UCSD-AML1 (cell line): ENCODE data around the gene DPH7.
"Not testable (repeated sequence)": the region's sequence is repeated elsewhere in the genome, so short reads cannot be mapped to it uniquely, and the experiment has no call there.

ENCODE experiments used
- DNase-seq: peaks from one replicate; lab custom pipeline; 2025; ENCODE audit not compliant: unreplicated experiment; lab: John Stamatoyannopoulos, UW

The DPH7 gene

GRCh38 chr9:137581361-137582285, 2.9 kb upstream of the DPH7 start:
- no peak for DNase-seq

- no peak for DNase-seq
Measured at GRCh38 chr9:137580954-137581322, 2.2 kb upstream of the DPH7 start.

DNA sequence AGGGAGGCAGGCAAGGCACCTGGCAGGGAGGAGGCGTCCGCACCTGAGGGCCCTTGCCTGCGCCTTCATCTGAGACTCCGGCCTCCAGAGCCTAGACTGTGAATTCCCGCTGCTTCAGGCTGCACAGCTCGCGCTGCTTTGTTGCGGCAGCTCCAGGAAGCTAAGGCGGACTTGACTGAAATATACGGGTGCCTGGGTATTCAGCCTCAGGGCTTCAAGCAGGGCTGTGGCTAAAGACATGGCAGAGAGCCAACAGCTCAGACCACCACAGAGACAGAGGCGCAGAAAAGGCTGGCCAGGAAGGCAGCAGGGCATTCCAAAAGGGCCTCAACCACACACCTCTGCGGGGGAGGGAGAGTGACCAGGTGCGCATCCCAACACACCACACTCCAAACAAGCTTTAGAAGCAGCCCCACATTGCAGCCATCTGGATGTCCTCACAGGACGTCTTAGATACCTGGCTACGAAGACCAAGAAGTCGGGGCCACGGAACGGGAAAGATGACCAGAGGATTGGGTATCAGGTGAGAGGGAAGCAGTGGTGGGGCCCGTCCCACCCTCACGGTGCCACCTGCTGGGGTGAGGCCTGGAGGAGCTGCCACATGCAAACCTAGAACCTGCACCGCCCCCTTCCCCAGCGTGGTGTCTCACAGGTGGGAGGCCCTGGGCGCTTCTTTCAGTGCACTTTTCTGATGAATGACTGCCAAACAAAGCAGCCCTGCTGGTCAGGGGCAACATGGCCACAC, 1.7 kb upstream of the DPH7 start:
- DNase-seq = no peak

DNA sequence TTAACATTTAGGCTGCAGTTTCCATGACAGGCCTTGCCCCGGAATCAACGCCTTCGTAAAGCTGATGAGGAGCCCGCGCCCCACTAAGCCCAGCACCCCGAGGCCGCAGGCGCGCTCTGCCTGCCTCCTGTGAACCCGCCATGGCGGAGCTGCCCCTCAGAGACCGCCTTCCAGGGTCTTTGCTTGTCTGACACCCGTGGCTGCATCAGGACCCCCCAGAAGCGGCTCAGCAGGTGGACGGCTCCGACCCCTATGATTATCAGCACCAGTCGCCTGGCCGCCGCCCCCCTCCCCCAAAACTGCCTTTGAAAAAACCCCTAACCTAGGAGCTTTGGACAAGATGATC, 507 bp upstream of the DPH7 start:
- DNase-seq = no peak

DNA sequence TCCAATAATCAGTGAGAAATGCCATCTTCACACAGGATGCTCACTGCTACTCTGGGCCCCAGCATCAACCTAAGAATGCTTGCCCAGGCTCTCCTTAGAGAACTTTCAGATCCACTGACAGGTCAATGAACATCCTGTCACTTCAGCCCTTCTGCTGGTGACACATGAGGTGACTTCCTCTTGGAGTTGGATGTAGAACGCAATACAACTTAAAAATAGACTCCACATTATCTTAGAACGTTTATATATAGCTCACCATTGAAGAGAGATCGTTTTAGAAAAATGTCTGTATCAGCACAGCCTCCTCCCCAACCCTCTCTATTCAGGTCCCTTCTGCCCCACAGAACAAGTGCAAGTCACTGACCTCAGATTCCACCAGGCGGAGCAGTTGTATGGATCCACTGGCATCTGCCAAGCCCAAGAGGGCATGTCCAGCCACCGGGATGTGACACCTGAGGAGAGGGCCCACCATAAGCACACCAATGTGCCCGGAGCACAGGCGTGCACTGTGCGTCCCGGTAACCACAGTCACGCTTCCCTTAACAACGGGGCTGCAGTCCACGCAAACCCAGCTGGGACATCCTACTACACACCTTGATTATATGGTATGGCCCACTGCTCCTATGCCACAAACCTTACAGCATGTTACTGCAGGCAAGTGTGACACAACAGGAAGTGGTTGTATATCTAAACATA, 2.9 kb downstream of the DPH7 start:
- no peak for DNase-seq

GRCh38 chr9:137575364-137575715, 3.4 kb downstream of the DPH7 start:
- DNase-seq = no peak

GRCh38 chr9:137574192-137574591, 4.5 kb downstream of the DPH7 start:
- no peak for DNase-seq

DNA sequence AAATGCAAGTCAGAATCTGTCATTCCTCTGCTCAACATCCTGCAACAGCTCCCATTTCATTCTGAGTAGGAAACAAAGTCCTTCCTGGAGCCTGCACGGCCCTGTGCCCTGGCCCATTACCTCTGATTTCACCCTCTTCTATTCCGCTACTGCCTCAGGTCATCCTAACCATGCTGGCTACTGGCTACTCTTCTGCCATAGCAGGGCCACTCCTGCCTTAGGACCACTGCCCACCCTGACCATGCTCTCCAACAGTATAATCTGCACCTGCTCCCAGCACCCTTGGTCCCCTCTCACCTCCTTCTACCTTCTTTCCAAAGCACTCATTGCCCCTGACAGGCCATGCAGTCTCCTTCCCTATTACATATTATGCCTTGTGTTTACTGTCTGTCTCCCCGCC, 8.2 kb downstream of the DPH7 start:
- DNase-seq = no peak

GRCh38 chr9:137569609-137570203, 9.0 kb downstream of the DPH7 start:
- no peak for DNase-seq

DNA sequence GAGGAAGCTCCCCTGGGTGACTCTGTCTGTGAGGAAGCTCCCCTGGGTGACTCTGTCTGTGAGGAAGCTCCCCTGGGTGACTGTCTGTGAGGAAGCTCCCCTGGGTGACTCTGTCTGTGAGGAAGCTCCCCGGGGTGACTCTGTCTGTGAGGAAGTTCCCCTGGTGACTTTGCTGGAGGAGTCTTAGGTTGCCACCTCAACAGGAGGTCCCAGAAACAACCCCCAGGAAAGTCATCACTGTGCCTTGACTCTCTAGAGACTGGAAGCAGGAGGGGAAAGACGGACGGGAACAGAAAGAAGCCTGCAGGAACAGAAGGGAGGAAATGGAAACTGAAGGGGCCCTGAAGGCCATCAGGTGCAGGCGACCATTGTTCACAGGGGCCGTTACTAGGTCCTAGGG, 10.3 kb downstream of the DPH7 start:
- DNase-seq = not testable (repeated sequence)

DNA sequence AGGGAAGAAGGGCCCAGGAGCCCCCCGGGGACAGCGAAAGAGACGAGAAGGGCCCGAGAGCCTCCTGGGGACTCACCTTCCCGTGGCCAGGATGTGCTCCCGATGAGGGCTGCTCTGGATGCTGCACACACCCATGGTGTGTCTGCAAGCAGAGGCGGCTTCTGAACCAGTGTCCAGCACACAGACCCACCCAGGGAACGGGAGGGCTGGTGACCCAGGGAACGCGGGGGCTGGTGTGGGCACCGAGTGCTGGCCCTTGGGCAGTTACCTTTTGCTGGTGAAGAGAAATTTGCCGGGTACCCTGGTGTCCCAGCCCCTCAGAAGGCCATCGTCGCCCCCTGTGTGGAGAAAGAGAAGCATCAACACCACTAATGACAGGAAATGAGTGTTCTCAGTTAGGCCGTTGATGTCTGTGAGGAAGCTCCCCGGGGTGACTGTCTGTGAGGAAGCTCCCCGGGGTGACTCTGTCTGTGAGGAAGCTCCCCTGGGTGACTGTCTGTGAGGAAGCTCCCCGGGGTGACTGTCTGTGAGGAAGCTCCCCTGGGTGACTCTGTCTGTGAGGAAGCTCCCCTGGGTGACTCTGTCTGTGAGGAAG, 13.8 kb downstream of the DPH7 start:
- DNase-seq = no peak

DNA sequence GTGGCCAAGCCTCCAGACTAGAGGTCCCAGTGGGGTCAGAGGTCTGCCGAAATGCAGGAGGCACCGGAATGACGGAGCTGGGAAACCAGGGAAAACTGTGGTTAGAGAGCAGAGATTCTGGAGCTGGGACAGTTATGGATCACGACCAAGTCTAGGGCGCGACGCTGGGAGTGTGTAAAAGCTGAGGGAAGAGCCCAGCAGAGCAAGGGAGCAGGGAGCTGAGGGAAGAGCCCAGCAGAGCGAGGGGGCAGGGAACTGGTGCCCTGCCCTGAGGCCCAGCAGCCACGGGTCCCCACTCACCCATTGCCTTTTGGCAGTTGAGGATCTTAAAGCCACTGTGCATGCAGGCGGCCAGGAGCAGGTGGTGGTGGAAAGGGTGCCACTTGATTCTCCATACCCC, 14.6 kb downstream of the DPH7 start:
- no peak for DNase-seq

DNA sequence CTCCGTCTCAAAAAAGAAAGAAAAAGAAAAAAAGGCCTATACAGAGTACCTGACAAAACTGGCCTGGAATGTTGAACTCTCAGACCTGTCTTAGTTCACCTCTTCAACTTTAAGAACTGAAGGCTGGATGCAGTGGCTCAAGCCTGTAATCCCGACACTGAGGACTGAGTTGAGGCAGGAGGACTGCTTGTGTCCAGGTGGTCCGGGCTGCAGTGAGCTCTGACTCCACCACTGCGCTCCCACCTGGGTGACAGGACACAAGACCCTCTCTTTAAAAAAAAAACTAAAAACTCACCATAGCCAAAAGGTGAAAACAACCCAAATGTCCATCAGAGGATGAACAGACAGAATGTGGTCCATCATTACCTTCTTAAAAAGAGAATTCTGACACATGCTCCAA, 20.6 kb downstream of the DPH7 start:
- DNase-seq = no peak

DNA sequence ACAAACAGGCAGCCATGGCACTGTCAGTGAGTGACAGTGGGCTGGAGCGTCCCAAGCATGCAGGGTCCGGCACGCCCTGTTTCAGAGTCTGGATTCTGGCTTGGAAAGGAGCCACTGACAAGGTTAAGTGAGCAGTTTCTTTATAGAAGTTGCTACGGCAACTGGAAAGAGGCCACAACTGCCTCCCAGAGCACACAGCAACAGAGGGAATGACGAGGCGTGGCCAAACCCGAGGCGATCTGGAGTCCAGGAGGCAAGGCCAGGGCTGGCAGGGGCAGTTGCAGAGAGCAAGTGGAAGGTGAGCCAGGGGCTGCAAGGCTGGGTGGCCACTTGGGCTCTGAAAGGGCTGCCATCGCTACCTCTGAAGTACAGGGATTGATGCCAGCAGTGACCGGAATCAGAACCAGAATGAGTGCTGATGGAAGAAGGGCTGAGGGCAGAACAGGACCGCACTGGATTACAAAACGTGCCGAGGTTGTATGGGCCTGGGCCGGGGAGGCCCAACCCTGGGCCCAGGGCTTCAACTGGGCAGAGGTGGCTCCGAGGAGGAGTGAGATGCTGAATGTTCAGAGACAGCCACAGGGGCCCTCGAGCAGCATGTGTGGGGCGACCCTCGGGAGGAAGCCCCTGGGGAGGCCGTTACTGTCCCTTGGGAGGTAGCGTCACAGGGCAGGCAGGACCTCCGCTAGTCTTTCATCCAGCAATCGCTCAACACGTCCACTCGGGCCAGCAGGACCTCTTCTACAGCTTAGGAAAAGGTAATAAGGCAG, 22.5 kb downstream of the DPH7 start:
- DNase-seq = no peak

DNA sequence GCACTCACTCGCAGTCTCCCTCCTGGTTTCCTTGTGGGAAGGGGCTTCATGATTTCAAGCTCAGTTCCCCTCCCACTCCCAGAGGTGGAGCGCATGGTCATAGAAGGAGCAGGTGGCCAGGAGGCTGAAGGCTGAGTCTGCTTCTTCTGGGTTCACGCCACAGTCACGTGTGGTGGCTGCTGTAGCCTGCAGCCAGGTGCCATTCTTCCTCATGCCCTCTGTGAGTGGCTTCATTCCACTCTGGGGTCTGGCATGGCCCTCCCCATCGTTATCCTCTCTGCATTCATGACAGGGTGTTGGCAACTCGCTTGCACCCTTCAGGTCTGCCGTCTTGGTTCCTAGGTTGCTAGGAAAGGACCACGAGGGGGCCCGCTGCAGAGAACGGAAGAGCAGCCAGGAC, 23.5 kb downstream of the DPH7 start:
- DNase-seq = no peak

- DNase-seq = no peak
Measured at GRCh38 chr9:137554349-137554748, 24.4 kb downstream of the DPH7 start.

DNA sequence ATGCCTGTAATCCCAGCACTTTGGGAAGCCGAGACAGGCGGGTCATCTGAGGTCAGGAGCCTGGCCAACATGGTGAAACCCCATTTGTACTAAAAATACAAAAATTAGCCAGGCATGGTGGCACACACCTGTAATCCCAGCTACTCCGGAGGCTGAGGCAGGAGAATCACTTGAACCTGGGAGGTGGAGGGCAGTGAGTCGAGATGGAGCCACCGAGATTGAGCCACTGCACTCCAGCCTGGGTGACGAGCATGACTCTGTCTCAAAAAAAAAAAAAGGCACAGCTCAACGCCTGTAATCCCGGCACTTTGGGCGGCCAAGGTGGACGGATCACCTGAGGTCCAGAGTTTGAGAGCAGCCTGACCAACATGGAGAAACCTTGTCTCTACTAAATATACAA, 25.1 kb downstream of the DPH7 start:
- DNase-seq = not testable (repeated sequence)

GRCh38 chr9:137552022-137552768, 26.5 kb downstream of the DPH7 start:
- no peak for DNase-seq

- DNase-seq = peak; percentile 90
Measured at GRCh38 chr9:137551264-137552021, 27.3 kb downstream of the DPH7 start, which contains the start of gene MRPL41. Gene MRPL41, plus strand, starts transcription at chr9:137551879. Its CDS starts 203 bp downstream, at chr9:137552082.
